ENCODE data around the gene DAGLA.

- TF ChIP-seq CTCF (IDR thresholded peaks at IDR 0.05) (no peak), EZH2 (IDR thresholded peaks at IDR 0.05; ENCODE audit: borderline replicate concordance, insufficient read depth, low read depth, low read length, poor library complexity, severe bottlenecking) (no peak)
Observed at GRCh38 chr11:61650781-61651571, 29.2 kb upstream of the DAGLA start.
